Keratinocyte (primary cell): ENCODE measurements around the gene EXOC3L1. TPM values are rescaled to one million over a fixed set of nuclear protein-coding genes. Genes with fewer than 3 reads are reported as not detected.

Experiments used
- DNase-seq: peaks from one replicate; pipeline ENCODE4 v3.0.0-alpha.2; 2011; ENCODE audit warnings: low read depth, missing footprints, low spot score
- FAIRE-seq: peaks from 2 replicates; lab custom pipeline; 2011; peaks lifted over from hg19 to GRCh38; lab: Jason Lieb, UNC
- H2AFZ ChIP-seq: 2 replicates; pipeline ENCODE4 v1.6.0; 2012; ENCODE audit warnings: low read length, control low read depth, inconsistent platforms; ENCODE audit not compliant: control insufficient read depth
- H3K27ac ChIP-seq: 2 replicates; pipeline ENCODE4 v1.5.1; 2011; ENCODE audit warnings: low read length; ENCODE audit not compliant: control insufficient read depth, insufficient read depth
- H3K27me3 ChIP-seq: 3 replicates; pipeline ENCODE4 v1.6.0; 2011; ENCODE audit warnings: low read length; ENCODE audit not compliant: control insufficient read depth, insufficient read depth; ENCODE audit errors: extremely low read depth
- H3K36me3 ChIP-seq, 2 experiments: 2 replicates in 1 of 2; 3 replicates in 1 of 2; pipeline ENCODE4 v1.5.1; 2011; ENCODE audit warnings: low read length in 2 of 2, mild to moderate bottlenecking in 1 of 2; ENCODE audit not compliant: control insufficient read depth in 2 of 2, insufficient read depth in 2 of 2; ENCODE audit errors: extremely low read depth in 1 of 2
- H3K4me1 ChIP-seq: 3 replicates; pipeline ENCODE4 v1.5.1; 2011; ENCODE audit warnings: low read length; ENCODE audit not compliant: control insufficient read depth, insufficient read depth; ENCODE audit errors: extremely low read depth
- H3K4me2 ChIP-seq: 3 replicates; pipeline ENCODE4 v1.6.0; 2011; ENCODE audit warnings: low read depth, low read length; ENCODE audit not compliant: control insufficient read depth, insufficient read depth; ENCODE audit errors: extremely low read depth
- H3K4me3 ChIP-seq, 3 experiments: fragments of 200-600 bp in 1 of 3; sonication (generic) in 1 of 3; 2 replicates in 2 of 3; 3 replicates in 1 of 3; pipeline ENCODE4 v1.5.1; 2011 to 2016; ENCODE audit warnings: low read length in 3 of 3, mild to moderate bottlenecking in 3 of 3, control low read depth in 2 of 3, inconsistent platforms in 1 of 3, low read depth in 1 of 3, mixed read lengths in 1 of 3, mixed run types in 1 of 3, moderate library complexity in 1 of 3; ENCODE audit not compliant: control insufficient read depth in 2 of 3, insufficient read depth in 2 of 3; ENCODE audit errors: extremely low read depth in 1 of 3
- H3K79me2 ChIP-seq: 2 replicates; pipeline ENCODE4 v1.6.0; 2012; ENCODE audit warnings: low read length; ENCODE audit not compliant: control insufficient read depth, insufficient read depth
- H3K9ac ChIP-seq: 3 replicates; pipeline ENCODE4 v1.6.0; 2011; ENCODE audit warnings: low read length; ENCODE audit not compliant: control insufficient read depth, insufficient read depth; ENCODE audit errors: extremely low read depth
- H3K9me1 ChIP-seq: 3 replicates; pipeline ENCODE4 v1.6.0; 2011; ENCODE audit warnings: low read length; ENCODE audit not compliant: control insufficient read depth, insufficient read depth; ENCODE audit errors: extremely low read depth
- H3K9me3 ChIP-seq: 2 replicates; pipeline ENCODE4 v1.5.1; 2012; ENCODE audit warnings: low read depth, low read length; ENCODE audit not compliant: control insufficient read depth
- H4K20me1 ChIP-seq: 3 replicates; pipeline ENCODE4 v1.6.0; 2011; ENCODE audit warnings: low read length; ENCODE audit not compliant: control insufficient read depth, insufficient read depth; ENCODE audit errors: extremely low read depth
- CTCF ChIP-seq, 3 experiments: IDR thresholded peaks in 1 of 3; conservative IDR thresholded peaks in 1 of 3; optimal IDR thresholded peaks in 1 of 3; 2 replicates in 2 of 3; 3 replicates in 1 of 3; pipeline versions ENCODE3 to v1.5.1; 2011; ENCODE audit warnings: low read length in 3 of 3, mild to moderate bottlenecking in 3 of 3, moderate library complexity in 2 of 3, control low read depth in 1 of 3, inconsistent platforms in 1 of 3; ENCODE audit not compliant: insufficient read depth in 2 of 3; ENCODE audit errors: extremely low read depth in 1 of 3
- EZH2 ChIP-seq: IDR thresholded peaks from one replicate; pipeline ENCODE4 v1.6.1; 2012; ENCODE audit warnings: inconsistent platforms, mild to moderate bottlenecking, low read length, moderate library complexity
- dilution Hi-C: fragments of 300-500 bp; cut with MboI; formaldehyde crosslinking; loops from one replicate; pipeline ENCODE4 v1.7.0; 2020; ENCODE audit warnings: low sequenced_read_pairs; ENCODE audit not compliant: extremely low pct_ligation_motif_present
- polyA plus RNA-seq, 5 experiments: library from polyadenylated mRNA; depleted of rRNA in 3 of 5; stranded (reverse) in 3 of 5; stranded (forward) in 1 of 5; unstranded in 1 of 5; fragments of >200 nt; gene quantifications; 1 replicate in 1 of 5; 2 replicates in 3 of 5; 3 replicates in 1 of 5; pipeline versions ENCODE4 v1.2.1 to v1.2.3, GENCODE V29; 2011 to 2012; ENCODE audit warnings: missing spikeins in 2 of 5, low read depth in 1 of 5, low replicate concordance in 1 of 5

The EXOC3L1 gene
- polyA plus RNA-seq, 1 donor (not counting 4 experiments of a cell fraction or from before 2014, with no cell fraction given) = not detected

GRCh38 chr16:67211674-67212073 is 21.7 kb upstream of the EXOC3L1 start:
- no peak overlapping the region for H3K27ac ChIP-seq
- no peaks in the 10 kb centered on the region for H3K79me2 ChIP-seq
- no peak for FAIRE-seq
- H3K36me3 ChIP-seq = no peaks in the 10 kb centered on the region
- H2AFZ ChIP-seq = no peak overlapping the region
- DNase-seq = no peak
- peaks cover 36% of the 10 kb centered on the region for H3K4me1 ChIP-seq
- dilution Hi-C loops = no loop called here
- peaks cover 4% of the 10 kb centered on the region for H3K9me1 ChIP-seq
- no peak overlapping the region for H3K4me2 ChIP-seq
- no peak overlapping the region for H3K4me3 ChIP-seq
- no peaks in the 10 kb centered on the region for H4K20me1 ChIP-seq
- TF ChIP-seq EZH2 = no peak
- TF ChIP-seq CTCF (optimal IDR thresholded peaks at IDR 0.05 in 1 of 3, IDR thresholded peaks at IDR 0.05 in 1 of 3, conservative IDR thresholded peaks at IDR 0.05 in 1 of 3; ENCODE audit: extremely low read depth in 1 of 3, insufficient read depth in 2 of 3, low read length in 3 of 3) = no peak
- H3K27me3 ChIP-seq = no peaks in the 10 kb centered on the region
- no peaks in the 10 kb centered on the region for H3K9me3 ChIP-seq
- no peak overlapping the region for H3K9ac ChIP-seq

- H3K4me1 ChIP-seq = peaks cover 44% of the 10 kb centered on the region
- TF ChIP-seq EZH2 (no peak), CTCF (optimal IDR thresholded peaks at IDR 0.05 in 1 of 3, IDR thresholded peaks at IDR 0.05 in 1 of 3, conservative IDR thresholded peaks at IDR 0.05 in 1 of 3; ENCODE audit: extremely low read depth in 1 of 3, insufficient read depth in 2 of 3, low read length in 3 of 3) (no peak)
Observed at GRCh38 chr16:67210069-67210937, 20.4 kb upstream of the EXOC3L1 start.

More at GRCh38 chr16:67210069-67210937, 20.4 kb upstream of the EXOC3L1 start:
- H3K9ac ChIP-seq = no peak overlapping the region
- FAIRE-seq (no peak), DNase-seq (no peak)
- dilution Hi-C loops = no loop called here
- no peaks in the 10 kb centered on the region for H3K9me3 ChIP-seq
- peaks cover 4% of the 10 kb centered on the region for H3K9me1 ChIP-seq
- H3K4me2 ChIP-seq = no peak overlapping the region
- H3K4me3 ChIP-seq = no peak overlapping the region
- H3K79me2 ChIP-seq = no peaks in the 10 kb centered on the region
- H3K36me3 ChIP-seq = peaks cover 0 to 1% of the 10 kb centered on the region in 2 experiments
- no peak overlapping the region for H2AFZ ChIP-seq
- H3K27me3 ChIP-seq = no peaks in the 10 kb centered on the region
- no peaks in the 10 kb centered on the region for H4K20me1 ChIP-seq
- no peak overlapping the region for H3K27ac ChIP-seq
